Suprapubic skin (tissue), 4 donors: ENCODE measurements around the gene HSD17B14. TPM values are rescaled to one million over a fixed set of nuclear protein-coding genes. Genes with fewer than 3 reads are reported as not detected.

Experiments
- DNase-seq, 2 donors: peaks; one replicate each; pipeline ENCODE4 v3.0.0-alpha.2; 2019; ENCODE audit warnings: low spot score in 2 of 2
- H3K27ac ChIP-seq: fragments of 200-600 bp; sonication (generic); one replicate; pipeline ENCODE4 v1.5.1; 2019
- H3K27me3 ChIP-seq: fragments of 200-600 bp; sonication (generic); one replicate; pipeline ENCODE4 v1.5.1; 2019
- H3K36me3 ChIP-seq: fragments of 200-600 bp; sonication (generic); one replicate; pipeline ENCODE4 v1.5.1; 2019
- H3K4me1 ChIP-seq: fragments of 200-600 bp; sonication (generic); one replicate; pipeline ENCODE4 v1.5.1; 2019
- H3K4me3 ChIP-seq: fragments of 200-600 bp; sonication (generic); one replicate; pipeline ENCODE4 v1.5.1; 2019; ENCODE audit warnings: mild to moderate bottlenecking
- H3K9me3 ChIP-seq: fragments of 200-600 bp; sonication (generic); one replicate; pipeline ENCODE4 v1.5.1; 2019
- CTCF ChIP-seq, 2 donors: fragments of 200-600 bp in 1 of 2; fragments of 450-650 bp in 1 of 2; sonication (generic) in 1 of 2; IDR thresholded peaks; one replicate each; pipeline ENCODE4 v1.5.1; 2016 to 2019; ENCODE audit warnings: antibody characterized with exemption in 2 of 2, mild to moderate bottlenecking in 1 of 2, moderate library complexity in 1 of 2
- EP300 ChIP-seq: sonication (generic); formaldehyde crosslinking; IDR thresholded peaks from one replicate; pipeline ENCODE4 v1.6.1; 2017; ENCODE audit warnings: antibody characterized with exemption
- POLR2A ChIP-seq, 2 donors: fragments of 450-650 bp; IDR thresholded peaks; one replicate each; pipeline ENCODE4 v1.6.1; 2017; ENCODE audit warnings: antibody characterized with exemption in 2 of 2, mild to moderate bottlenecking in 2 of 2, moderate library complexity in 2 of 2
- POLR2AphosphoS5 ChIP-seq, 3 donors: sonication (generic); formaldehyde crosslinking; IDR thresholded peaks; one replicate each; pipeline ENCODE4 v1.6.1; 2017; ENCODE audit warnings: antibody characterized with exemption in 3 of 3
- WGBS: methylation state at CpG from one replicate; pipeline ENCODE4 v1.1.5; 2018; 5-methylcytosine and 5-hydroxymethylcytosine counted together
- total RNA-seq, 4 donors: library from RNA; depleted of rRNA; stranded (reverse); fragments of >200 nt; gene quantifications; one replicate each; pipeline ENCODE4 v1.1.0, GENCODE V29; 2016

The HSD17B14 gene
- total RNA-seq, 4 donors from 2014 or later: 2.5 to 3.4 (median 3.1) TPM

DNA sequence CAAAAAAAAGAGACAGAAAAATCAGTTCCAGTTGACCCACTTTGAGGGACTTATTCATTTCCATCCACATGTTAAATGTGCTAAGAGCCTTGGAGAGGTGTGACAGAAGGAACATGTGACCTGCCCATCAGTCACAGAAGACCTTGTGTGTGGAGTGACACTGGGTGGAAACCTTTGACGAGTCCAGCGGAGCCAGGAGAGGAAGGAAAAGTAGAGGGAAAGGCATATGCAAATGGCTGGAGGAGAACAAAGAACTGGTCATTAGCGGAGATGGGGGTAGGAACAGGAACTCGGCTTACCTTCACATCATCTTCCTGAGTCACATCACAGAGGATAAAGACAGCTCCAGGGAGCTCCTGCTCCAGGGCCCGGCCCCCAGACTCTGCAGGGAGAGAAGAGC lies 2.3 kb downstream of the HSD17B14 start:
- no peaks in the 10 kb centered on the region for H3K9me3 ChIP-seq
- H3K36me3 ChIP-seq: peaks cover 8% of the 10 kb centered on the region
- no peak overlapping the region for H3K4me3 ChIP-seq
- DNase-seq: no peak
- no peaks in the 10 kb centered on the region for H3K27me3 ChIP-seq
- 79% methylated on average over 5 of the region's 5 CpGs for WGBS
- no peak for TF ChIP-seq CTCF (IDR thresholded peaks at IDR 0.05)
- no peak for TF ChIP-seq POLR2A (IDR thresholded peaks at IDR 0.05)
- H3K4me1 ChIP-seq: peaks cover 24% of the 10 kb centered on the region
- H3K27ac ChIP-seq: no peak overlapping the region

GRCh38 chr19:48833049-48833448 lies 3.2 kb downstream of the HSD17B14 start:
- Histone ChIP-seq H3K9me3 (no peaks in the 10 kb centered on the region), H3K4me3 (no peak overlapping the region), H3K27ac (no peak overlapping the region), H3K4me1 (peaks cover 24% of the 10 kb centered on the region), H3K27me3 (no peaks in the 10 kb centered on the region), H3K36me3 (peaks cover 11% of the 10 kb centered on the region)
- TF ChIP-seq POLR2AphosphoS5 (IDR thresholded peaks at IDR 0.05) (no peak), POLR2A (IDR thresholded peaks at IDR 0.05) (no peak), EP300 (no peak), CTCF (IDR thresholded peaks at IDR 0.05) (no peak)
- no peak for DNase-seq
- 75% methylated on average over 5 of the region's 5 CpGs for WGBS

GRCh38 chr19:48830965-48831364 lies 5.3 kb downstream of the HSD17B14 start:
- 95% methylated on average over 4 of the region's 4 CpGs for WGBS
- no peak for TF ChIP-seq POLR2A (IDR thresholded peaks at IDR 0.05)
- TF ChIP-seq EP300: no peak
- no peak for TF ChIP-seq POLR2AphosphoS5 (IDR thresholded peaks at IDR 0.05)
- TF ChIP-seq CTCF (IDR thresholded peaks at IDR 0.05): no peak
- Histone ChIP-seq H3K27ac (no peak overlapping the region), H3K27me3 (no peaks in the 10 kb centered on the region), H3K4me3 (no peak overlapping the region), H3K36me3 (peaks cover 17% of the 10 kb centered on the region), H3K9me3 (no peaks in the 10 kb centered on the region), H3K4me1 (peaks cover 8% of the 10 kb centered on the region)
- DNase-seq: no peak

DNA sequence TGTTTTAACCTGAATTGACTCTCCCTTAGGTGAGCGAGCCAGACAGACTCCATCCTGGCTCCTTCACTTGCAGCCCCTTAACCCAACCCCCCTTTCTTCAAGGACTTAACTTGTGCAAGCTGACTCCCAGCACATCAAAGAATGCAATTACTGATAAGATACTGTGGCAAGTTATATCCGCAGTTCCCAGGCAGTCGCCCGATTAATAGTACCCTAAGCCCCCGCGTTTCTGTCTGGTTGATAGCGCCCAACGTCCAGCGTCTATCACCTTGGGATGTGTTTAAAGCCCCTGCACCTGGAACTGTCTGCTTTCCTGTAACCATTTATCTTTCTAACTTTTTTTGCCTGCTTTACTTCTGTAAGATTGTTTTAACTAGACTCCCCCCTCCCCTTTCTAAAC lies 6.2 kb downstream of the HSD17B14 start:
- H3K4me3 ChIP-seq: no peak overlapping the region
- no peak overlapping the region for H3K27ac ChIP-seq
- no peaks in the 10 kb centered on the region for H3K4me1 ChIP-seq
- no peaks in the 10 kb centered on the region for H3K27me3 ChIP-seq
- H3K36me3 ChIP-seq: peaks cover 17% of the 10 kb centered on the region
- 86% methylated on average over 9 of the region's 9 CpGs for WGBS
- no peak for TF ChIP-seq EP300
- no peak for TF ChIP-seq POLR2AphosphoS5 (IDR thresholded peaks at IDR 0.05)
- no peak for TF ChIP-seq POLR2A (IDR thresholded peaks at IDR 0.05)
- no peak for TF ChIP-seq CTCF (IDR thresholded peaks at IDR 0.05)
- no peak for DNase-seq
- no peaks in the 10 kb centered on the region for H3K9me3 ChIP-seq

GRCh38 chr19:48826606-48827020 lies 9.7 kb downstream of the HSD17B14 start:
- WGBS: 78% methylated on average over 7 of the region's 8 CpGs
- TF ChIP-seq CTCF (IDR thresholded peaks at IDR 0.05) (no peak), POLR2A (IDR thresholded peaks at IDR 0.05) (no peak), EP300 (no peak), POLR2AphosphoS5 (IDR thresholded peaks at IDR 0.05) (no peak)
- no peak for DNase-seq
- Histone ChIP-seq H3K4me3 (no peak overlapping the region), H3K27me3 (no peaks in the 10 kb centered on the region), H3K9me3 (no peaks in the 10 kb centered on the region), H3K36me3 (peaks cover 14% of the 10 kb centered on the region), H3K4me1 (no peaks in the 10 kb centered on the region), H3K27ac (no peak overlapping the region)
